HG03095 (cell line): ENCODE results near the gene TNNT1.
A peak's percentile ranks its signal among the peaks of the same experiment; 100 is the strongest.

ENCODE experiments used
- ATAC-seq: cut with Tn5 transposase; IDR thresholded peaks from one replicate; pipeline ENCODE4 v1.9.1; 2021; ENCODE audit warnings: moderate library complexity; ENCODE audit not compliant: unreplicated experiment

The TNNT1 gene

GRCh38 chr19:55146078-55146704 lies 2.8 kb downstream of the TNNT1 start:
- no peak for ATAC-seq

DNA sequence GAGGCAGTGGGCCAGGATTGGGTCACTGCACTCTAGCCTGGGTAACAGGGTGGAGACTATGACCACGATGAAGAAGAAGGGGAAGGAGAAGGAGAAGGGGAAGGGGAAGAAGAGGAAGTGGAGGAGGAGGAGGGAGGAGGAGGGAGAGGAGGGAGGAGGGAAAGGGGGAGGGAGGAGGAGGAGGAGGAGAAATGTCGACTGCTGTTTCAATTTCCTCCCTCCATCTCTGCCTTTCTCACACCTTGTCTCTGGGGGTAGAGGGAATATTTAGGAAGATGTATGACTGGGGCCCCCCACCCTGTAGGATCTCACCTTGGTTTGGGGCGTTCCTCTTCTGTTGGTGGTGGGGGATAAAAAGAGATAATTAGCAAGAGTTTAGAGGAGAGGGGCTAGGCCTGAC lies 3.8 kb downstream of the TNNT1 start:
- ATAC-seq, result no peak

- no peak for ATAC-seq
These were observed 7.3 kb downstream of the TNNT1 start for GRCh38 chr19:55141696-55142095.

DNA sequence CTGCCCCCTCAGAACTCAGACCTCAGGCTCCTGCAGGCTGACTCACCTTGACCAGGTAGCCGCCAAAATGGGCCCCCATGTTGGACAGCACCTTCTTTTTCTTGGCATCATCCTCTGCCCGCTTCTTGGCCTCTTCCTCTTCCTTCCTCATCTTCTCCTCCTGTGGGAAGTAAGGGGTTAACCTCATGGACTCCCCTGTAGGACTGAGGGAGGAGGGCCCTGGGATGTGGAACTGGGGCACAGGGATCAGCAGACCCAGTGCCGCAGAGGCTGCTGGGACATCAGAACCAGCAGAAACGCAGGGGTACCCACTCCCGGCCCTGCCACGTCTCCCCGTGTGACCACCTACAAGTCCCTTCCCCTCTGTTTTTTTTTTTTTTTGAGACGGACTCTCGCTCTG lies 11.1 kb downstream of the TNNT1 start:
- no peak for ATAC-seq

DNA sequence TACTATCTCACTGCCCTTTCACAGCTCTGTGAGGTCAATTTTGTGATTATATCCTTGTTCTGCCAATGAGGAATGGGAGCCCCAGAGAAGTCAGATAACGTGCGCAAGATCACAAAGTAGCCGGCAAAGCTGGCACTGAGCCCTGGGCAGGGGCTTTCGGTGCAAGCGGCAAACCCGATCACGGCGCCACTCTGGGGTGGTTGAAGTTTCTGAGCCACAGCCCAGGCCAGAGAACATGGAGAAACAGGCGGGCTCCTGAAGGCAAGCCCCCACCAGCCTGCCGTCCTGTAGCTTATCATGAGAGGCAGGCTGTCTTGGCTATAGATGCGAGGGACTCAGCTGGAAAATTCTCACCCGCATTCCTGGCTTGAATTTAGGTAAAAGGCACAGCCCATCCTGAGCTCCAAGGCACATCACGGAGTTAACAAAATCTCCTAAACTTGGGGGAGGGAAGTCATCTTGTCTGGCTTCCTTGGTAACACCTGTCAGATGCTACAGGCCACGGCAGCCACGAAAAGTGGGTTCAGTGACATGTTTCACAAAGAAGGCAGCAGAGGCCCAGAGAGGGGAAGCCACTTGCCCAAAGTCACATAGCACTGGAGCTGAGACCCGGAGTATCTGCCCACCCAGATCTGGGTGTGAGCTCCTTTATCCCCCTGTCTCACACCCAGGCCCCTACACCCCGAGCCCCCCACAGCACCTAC lies 12.5 kb downstream of the TNNT1 start:
- no peak for ATAC-seq

- ATAC-seq, result no peak
These were observed 14.3 kb downstream of the TNNT1 start for GRCh38 chr19:55134736-55135135.

GRCh38 chr19:55133639-55134444 lies 15.2 kb downstream of the TNNT1 start:
- ATAC-seq, result no peak

DNA sequence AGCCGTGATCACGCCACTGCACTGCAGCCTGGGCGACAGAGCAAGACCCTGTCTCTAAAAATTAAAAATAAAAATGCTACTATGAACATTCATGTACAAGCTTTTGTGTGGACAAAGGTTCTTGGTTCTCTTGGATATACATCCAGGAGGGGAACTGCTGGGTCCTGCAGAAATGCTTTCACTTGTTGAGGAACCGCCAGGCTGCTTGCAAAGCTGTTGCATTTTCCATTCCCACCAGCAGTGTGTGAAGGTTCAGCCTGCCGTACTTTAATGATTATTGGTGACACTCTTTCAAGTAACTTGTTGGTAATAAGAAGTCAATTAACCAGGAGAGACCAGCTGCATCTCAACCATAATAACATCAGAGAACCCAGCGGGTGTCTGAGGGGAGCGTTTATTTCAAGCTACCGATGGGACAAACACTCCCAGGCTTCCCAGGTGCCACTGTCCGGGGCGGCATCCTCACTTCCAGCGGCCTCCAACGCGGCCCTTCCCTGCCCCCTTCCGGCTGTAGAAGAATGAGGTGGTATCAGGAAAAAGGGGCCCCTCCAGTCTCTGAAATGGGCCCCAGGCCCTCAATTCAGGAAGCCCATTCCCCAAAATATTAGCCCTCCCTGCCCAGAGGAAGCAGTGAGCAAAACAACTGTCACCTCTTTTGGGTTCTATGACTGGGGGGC lies 16.4 kb downstream of the TNNT1 start:
- ATAC-seq, result no peak

- ATAC-seq, result no peak
These were observed 17.6 kb downstream of the TNNT1 start for GRCh38 chr19:55131421-55131820.

DNA sequence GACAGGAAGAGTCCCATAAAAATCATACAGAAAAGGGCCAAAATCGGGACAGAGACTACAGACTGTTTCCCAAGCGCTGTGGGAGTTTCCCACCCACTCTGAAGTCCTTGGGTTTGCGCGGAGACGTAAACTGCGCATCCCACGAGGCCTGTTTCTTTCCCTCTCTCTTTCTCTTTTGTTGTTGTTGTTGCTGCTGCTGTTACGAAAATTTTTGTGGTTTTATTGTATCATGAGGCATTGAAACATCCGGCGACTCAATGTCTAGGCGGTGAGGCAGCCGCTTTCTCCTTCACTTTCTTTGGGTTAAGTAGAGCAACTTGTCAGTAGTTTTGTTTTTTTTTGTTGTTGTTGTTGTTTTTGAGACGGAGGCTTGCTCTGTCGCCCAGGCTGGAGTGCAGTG lies 30.0 kb downstream of the TNNT1 start:
- ATAC-seq, result no peak

DNA sequence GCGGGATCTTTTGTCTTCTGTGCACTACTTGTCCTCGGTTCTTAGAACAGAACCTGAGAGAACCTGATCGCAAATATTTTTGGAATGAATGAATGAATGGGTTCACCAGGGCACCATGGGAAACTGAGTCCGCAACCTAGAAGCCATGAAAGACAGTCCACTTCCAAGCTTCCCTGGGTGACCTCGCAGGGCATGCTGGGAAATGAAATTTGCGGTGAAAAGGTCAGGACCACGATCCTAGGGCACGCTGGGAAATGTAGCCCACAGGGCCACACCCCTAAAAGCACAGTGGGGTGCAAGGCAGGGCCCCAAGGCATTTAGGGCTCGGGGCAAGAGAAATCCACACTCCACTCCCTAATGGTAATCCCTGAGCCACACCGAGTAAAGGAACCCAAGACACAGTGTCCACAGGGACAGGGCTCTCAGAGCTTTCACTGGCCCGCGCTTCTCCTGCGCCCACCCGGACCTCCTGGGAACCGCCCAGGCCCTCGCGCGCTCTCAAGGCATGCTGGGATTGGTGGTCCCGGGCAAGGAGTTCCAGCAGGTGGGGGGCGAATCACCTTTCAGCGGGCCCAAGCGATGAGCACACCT lies 30.5 kb downstream of the TNNT1 start:
- no peak for ATAC-seq

DNA sequence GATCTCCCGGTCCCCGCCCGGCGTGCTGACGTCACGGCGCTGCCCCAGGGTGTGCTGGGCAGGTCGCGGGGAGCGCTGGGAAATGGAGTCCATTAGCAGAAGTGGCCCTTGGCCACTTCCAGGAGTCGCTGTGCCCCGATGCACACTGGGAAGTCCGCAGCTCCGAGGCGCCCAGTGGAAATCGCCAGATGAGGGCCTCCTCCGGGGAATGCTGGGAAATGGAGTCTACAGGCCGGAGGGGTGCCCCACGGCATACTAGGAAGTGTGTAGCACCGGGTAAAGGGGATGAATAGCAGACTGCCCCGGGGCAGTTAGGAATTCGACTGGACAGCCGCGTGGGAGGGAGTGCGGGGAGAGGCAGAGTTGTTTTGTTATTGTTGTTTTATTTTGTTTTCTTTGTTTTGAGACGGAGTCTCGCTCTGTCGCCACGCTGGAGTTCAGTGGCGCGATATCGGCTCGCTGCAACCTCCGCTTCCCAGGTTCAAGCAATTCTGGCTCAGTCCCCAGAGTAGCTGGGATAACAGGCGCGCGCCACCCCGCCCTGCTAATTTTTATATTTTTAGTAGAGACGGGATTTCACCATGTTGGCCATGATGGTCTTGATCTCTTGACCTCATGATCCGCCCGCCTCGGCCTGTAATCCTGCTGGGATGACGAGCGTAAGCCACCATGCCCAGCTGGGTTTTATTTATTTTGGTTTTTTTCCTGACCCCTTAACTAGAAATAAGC lies 31.2 kb downstream of the TNNT1 start:
- peak; percentile 73 for ATAC-seq

DNA sequence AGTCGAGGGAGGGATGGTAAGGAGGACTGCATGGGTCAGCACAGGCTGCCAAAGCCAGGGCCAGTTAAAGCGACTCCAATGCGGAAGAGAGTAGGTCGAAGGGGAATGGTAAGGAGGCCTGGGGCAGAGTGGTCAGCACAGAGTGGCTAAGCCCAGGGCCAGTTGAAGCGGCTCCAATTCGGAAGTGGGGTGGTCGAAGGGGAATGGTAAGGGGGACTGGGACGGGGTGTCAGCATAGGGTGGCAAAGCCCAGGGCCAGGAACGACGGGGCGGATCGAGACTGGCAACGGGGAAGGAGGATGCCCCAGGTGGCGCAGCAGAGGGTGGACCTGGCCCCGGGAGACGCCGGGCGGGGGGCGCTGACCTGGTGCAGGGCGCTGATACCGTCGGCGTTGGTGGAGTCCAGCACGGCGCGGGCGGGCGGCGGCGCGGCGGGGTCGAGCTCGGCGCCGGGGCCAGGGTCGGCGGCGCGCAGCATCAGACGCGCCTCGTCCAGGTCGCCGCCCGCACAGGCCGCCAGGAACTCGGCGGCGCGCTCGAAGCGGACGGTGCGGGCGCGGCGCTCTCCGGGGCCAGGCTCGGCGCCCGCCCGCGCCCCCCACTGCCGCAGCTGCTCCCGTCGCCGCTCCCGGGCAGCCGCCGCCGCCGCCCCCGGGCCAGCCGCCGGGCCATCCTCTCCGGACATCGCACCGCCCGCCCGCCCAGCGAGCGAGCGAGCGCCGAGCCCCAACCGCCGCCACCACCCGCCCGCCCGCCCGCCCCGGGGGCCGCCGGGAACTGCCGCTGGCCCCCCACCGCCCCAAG lies 31.9 kb downstream of the TNNT1 start, which contains the start of gene PPP1R12C:
Gene PPP1R12C (minus strand): TSS at position 779 of the 804 bp plus-strand sequence. CDS start 94 bp downstream, at position 685.
- peak; percentile 3 for ATAC-seq

DNA sequence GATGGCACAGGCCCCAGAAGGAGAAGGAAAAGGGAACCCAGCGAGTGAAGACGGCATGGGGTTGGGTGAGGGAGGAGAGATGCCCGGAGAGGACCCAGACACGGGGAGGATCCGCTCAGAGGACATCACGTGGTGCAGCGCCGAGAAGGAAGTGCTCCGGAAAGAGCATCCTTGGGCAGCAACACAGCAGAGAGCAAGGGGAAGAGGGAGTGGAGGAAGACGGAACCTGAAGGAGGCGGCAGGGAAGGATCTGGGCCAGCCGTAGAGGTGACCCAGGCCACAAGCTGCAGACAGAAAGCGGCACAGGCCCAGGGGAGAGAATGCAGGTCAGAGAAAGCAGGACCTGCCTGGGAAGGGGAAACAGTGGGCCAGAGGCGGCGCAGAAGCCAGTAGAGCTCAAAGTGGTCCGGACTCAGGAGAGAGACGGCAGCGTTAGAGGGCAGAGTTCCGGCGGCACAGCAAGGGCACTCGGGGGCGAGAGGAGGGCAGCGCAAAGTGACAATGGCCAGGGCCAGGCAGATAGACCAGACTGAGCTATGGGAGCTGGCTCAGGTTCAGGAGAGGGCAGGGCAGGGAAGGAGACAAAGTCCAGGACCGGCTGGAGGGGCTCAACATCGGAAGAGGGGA lies 32.7 kb downstream of the TNNT1 start:
- no peak for ATAC-seq

DNA sequence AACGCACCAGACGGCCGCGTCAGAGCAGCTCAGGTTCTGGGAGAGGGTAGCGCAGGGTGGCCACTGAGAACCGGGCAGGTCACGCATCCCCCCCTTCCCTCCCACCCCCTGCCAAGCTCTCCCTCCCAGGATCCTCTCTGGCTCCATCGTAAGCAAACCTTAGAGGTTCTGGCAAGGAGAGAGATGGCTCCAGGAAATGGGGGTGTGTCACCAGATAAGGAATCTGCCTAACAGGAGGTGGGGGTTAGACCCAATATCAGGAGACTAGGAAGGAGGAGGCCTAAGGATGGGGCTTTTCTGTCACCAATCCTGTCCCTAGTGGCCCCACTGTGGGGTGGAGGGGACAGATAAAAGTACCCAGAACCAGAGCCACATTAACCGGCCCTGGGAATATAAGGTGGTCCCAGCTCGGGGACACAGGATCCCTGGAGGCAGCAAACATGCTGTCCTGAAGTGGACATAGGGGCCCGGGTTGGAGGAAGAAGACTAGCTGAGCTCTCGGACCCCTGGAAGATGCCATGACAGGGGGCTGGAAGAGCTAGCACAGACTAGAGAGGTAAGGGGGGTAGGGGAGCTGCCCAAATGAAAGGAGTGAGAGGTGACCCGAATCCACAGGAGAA lies 33.5 kb downstream of the TNNT1 start:
- no peak for ATAC-seq

GRCh38 chr19:55114566-55115145 lies 34.4 kb downstream of the TNNT1 start:
- no peak for ATAC-seq

GRCh38 chr19:55113570-55114039 lies 35.4 kb downstream of the TNNT1 start:
- ATAC-seq, result no peak
